ENCODE measurements around the gene ABCB9.
"Not testable (repeated sequence)": the region's sequence is repeated elsewhere in the genome, so short reads cannot be mapped to it uniquely, and the experiment has no call there.

The ABCB9 gene

GRCh38 chr12:122965851-122966742 lies at the start of gene ABCB9:
Gene ABCB9 (minus strand): TSS chr12:122966463. CDS start chr12:122960235, 6,228 bp downstream.
- peak; percentile 92 for DNase-seq (ENCODE audit: low read depth)

DNA sequence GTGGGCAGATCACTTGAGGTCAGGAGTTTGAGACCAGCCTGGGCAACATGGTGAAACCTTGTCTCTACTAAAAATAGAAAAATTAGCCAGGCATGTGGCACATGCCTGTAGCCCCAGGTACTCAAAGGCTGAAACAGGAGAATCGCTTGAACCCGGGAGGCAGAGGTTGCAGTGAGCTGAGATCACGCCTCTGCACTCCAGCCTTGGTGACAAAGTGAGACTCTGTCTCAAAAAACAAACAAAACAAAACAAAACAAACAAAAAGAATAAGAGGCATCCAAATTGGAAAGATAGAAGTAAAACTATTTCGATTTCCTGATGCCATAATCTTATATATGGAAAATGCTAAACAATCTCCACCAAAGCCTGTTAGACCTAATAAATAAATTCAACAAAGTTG lies 48.2 kb upstream of the ABCB9 start:
- DNase-seq (ENCODE audit: low read depth), result not testable (repeated sequence)

GRCh38 chr12:123013185-123014095 lies 47.2 kb upstream of the ABCB9 start:
- no peak for DNase-seq (ENCODE audit: low read depth)

GRCh38 chr12:123011701-123012100 lies 45.4 kb upstream of the ABCB9 start:
- peak; percentile 62 for DNase-seq (ENCODE audit: low read depth)

DNA sequence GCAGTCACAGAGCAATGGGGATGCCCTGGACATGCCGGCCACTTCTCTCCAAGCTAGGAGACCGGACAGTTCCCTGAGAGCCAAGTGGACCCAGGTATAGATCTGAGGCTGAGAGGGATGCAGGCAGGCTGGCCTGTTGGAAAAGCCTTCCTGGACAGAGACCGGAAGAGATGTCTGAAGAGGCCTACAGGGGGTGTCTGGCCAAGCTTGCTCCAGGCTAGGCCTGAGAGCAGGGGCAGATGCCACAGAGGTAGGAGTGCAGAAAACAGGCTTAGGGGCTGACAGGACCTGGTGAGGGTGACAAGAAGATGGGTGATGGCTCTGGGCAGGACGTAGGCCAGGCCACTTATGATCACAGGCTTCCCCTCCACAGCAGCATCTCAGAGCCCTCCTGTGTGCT lies 44.4 kb upstream of the ABCB9 start:
- no peak for DNase-seq (ENCODE audit: low read depth)

DNA sequence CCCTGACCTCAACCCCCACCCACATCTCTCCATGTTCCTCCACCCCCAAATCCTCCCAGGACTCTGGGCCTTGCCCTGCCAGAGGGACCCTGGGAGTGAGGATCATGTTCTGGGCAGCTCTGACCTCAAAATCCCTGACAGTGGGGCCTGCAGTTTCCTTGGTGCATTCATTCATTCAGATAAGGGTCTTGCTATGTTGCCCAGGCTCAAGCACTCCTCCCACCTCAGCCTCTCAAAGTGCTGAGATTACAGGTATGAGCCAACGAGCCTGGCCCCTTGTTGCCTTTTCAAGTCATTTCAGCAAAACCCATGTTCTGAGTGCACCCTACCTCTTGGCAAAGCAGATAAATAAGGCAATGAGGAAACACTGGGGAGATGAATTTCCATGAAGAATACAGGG lies 43.8 kb upstream of the ABCB9 start:
- no peak for DNase-seq (ENCODE audit: low read depth)

GRCh38 chr12:123006977-123007376 lies 40.7 kb upstream of the ABCB9 start:
- peak; percentile 9 for DNase-seq (ENCODE audit: low read depth)

- no peak for DNase-seq (ENCODE audit: low read depth)
These were observed 38.9 kb upstream of the ABCB9 start for GRCh38 chr12:123005081-123005626.

DNA sequence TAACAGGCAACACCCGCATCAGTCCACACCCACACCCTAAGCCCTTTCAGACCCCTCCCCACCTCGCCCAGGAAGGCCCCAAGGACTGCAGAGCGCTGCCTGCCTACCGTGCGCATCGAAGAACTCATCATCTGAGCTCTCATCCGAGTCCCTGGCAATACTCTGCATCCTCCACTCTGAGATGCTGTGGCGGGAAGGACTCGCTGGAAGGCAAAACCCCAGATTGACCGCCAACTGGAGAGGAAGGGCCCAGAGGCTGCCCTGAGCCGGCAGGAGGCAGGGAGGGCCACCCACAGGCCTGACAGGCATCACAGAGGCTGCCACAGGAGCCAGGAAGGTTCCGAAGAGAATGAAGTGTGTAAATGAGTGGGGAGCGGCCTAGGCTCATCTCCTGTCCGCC lies 38.0 kb upstream of the ABCB9 start:
- no peak for DNase-seq (ENCODE audit: low read depth)

DNA sequence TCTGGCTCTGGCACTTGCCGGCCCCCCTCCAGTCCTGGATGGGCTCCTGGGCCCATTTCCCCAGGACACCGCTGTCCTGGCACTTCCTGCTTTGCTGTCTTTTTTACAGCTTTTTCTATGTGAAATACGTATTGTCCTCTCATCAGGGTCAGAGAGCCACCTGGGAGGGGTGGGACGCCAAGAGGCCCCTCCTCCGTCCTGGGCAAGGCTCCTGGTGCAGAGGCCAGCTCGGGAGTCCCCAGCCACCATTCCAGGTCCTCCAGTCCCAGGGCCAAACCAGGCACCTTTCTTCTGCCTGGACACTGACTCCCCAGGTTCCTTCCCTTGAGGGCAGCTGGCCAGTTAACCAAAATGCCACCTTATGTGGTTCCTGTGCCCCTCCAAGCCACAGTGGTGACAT lies 37.0 kb upstream of the ABCB9 start:
- DNase-seq (ENCODE audit: low read depth), result no peak

- no peak for DNase-seq (ENCODE audit: low read depth)
These were observed 35.2 kb upstream of the ABCB9 start for GRCh38 chr12:123001464-123001863.

- no peak for DNase-seq (ENCODE audit: low read depth)
These were observed 34.3 kb upstream of the ABCB9 start for GRCh38 chr12:123000578-123000977.

DNA sequence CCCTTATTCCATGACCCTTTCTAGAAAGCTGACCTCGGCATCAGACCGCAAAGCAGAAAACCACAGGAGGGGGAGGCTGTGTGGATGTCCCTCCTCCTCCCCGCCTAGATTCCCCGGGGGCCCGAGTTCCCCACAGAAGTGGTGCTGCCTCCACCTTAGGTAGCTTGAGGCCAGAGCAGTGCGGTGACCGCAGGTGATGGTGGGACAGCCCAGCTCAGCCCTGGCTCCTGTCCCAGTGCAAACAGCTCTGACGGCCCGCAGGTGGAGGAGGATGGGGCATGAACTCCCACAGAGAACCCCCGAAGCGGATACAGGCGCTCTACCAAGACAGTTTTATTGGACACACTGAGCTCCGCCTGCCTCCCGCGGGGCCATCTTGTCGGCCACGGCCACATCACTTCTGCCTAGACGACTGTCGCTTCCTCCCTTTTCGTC lies 33.7 kb upstream of the ABCB9 start:
- no peak for DNase-seq (ENCODE audit: low read depth)

DNA sequence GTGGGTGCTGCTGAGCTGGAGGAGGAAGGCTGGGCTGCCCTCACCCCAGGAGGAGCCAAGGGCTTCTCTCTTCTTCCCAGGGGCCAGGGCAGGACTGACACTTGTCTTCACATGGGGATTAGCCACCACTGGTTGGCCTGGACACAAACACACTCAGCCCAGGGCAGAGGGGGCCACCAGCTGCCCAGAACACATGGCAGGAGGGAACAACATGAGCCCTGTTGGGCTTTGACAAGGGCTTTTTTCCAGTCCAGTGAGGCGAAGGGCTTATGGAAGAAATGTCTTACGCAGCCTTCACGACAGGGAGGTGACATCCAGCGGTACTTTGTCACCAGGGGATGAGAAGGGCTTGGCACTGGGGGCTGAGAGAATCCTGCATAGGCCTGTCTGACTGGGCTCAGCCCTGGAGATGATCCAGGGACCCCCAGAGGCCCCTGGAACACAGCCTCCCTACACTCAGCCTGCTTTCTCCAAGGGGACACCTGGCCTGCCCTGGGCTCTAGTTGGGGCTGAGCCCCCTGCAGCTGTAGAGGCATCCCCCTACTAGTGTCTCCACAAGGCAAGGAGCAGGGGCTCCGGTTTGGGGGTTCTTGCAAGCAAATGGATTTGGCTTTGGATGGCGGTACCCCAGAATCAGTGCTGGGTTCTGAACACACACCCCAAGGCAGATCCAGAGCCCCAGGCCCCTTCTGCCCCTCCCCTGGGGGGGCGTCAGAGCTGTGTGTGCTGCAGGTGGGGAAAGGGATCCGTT lies 33.1 kb upstream of the ABCB9 start:
- DNase-seq (ENCODE audit: low read depth), result no peak

DNA sequence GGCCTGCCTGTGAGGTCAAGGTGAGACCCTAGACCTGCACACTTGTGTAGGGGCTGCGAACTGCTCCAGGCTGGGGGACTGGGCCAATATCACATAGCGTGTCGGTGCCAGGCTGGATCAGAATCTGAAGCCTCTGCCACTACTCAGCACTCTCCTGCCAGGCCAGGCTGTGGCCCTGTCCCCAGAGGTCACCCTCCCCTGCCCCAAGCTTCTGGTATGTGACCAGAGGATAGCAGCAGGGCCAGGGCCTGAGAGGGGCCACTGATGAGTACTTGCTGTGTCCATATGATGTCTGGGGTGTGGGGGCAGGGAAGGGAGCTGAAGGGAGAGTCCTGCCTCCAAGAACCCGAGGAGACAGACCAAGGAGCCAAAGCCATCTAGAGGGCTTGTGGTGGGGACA lies 32.1 kb upstream of the ABCB9 start:
- no peak for DNase-seq (ENCODE audit: low read depth)

GRCh38 chr12:122997343-122998250 lies 31.3 kb upstream of the ABCB9 start:
- no peak for DNase-seq (ENCODE audit: low read depth)

GRCh38 chr12:122996621-122997342 lies 30.5 kb upstream of the ABCB9 start:
- DNase-seq (ENCODE audit: low read depth), result no peak

- no peak for DNase-seq (ENCODE audit: low read depth)
These were observed 29.9 kb upstream of the ABCB9 start for GRCh38 chr12:122996188-122996601.

DNA sequence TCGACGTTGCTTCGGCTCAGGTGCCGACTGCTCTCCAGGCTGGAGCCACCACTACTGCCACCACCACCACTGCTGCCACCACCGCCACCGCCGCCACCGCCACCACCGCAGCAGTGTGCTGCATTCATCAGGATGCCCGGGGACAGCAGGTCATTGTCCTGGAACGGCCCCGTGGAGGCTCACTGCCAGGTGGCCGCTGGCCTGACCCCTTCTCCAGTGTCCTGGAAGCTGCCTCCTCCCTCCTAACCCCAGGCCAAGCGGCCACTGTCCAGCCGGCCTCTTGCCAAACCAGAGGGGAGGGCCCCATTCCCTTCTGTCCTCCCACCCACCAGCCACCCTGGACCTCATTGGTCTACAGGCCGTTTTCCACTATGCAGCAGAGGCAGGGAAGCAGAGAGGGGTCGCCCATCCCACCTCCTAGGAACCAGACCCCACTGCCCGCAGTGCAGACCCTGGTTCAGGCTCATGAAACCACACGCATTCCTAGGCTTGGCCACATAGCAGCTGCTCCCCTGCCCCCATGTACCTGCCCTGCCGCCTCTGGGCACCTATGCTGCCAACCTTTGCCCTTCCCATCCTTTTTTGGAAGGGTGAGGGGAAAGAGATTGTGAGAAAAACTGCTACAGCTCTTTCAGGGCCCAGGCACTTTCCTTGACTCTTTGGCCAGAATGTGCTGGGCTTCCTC lies 29.4 kb upstream of the ABCB9 start:
- no peak for DNase-seq (ENCODE audit: low read depth)

Measured in iris pigment epithelial cell (primary cell).